ENCODE data around the gene ESPNL.
"Not testable (repeated sequence)": the region's sequence is repeated elsewhere in the genome, so short reads cannot be mapped to it uniquely, and the experiment has no call there.

Gene ESPNL

DNA sequence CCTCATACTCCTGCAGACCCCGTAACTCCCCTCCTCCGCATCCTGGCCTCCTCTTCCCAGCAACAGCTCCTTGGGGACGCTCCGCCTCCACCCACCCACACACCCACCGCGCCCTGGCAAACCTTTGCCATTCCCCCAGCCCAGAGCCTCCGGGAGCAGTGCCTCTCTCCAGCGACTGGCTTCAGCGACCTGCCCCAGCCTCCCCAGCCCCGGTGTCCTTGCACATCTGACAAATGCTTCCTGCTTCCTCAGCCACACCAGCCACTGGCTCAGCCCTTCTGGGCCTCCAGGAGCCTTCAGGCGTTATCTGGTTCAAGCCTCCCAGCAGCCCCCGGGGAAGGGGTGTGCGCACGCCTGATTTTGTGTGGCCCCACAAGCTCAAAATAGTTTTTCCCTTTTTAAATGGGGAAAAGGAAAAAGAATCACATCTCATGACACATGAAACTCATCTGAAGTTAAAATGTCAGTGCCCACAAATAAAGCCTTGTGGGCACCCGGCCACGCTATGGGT, 14.2 kb downstream of the ESPNL start:
- no peak for DNase-seq (ENCODE audit: low read depth in 2 of 2)

GRCh38 chr2:238114851-238115660, 14.9 kb downstream of the ESPNL start:
- no peak for DNase-seq (ENCODE audit: low read depth in 2 of 2)

GRCh38 chr2:238115709-238116108, 15.6 kb downstream of the ESPNL start:
- not testable (repeated sequence) for DNase-seq (ENCODE audit: low read depth in 2 of 2)

GRCh38 chr2:238116298-238117198, 16.4 kb downstream of the ESPNL start:
- no peak for DNase-seq (ENCODE audit: low read depth in 2 of 2)

- DNase-seq (ENCODE audit: low read depth in 2 of 2), result no peak
These were observed 17.3 kb downstream of the ESPNL start for GRCh38 chr2:238117199-238118154.

DNA sequence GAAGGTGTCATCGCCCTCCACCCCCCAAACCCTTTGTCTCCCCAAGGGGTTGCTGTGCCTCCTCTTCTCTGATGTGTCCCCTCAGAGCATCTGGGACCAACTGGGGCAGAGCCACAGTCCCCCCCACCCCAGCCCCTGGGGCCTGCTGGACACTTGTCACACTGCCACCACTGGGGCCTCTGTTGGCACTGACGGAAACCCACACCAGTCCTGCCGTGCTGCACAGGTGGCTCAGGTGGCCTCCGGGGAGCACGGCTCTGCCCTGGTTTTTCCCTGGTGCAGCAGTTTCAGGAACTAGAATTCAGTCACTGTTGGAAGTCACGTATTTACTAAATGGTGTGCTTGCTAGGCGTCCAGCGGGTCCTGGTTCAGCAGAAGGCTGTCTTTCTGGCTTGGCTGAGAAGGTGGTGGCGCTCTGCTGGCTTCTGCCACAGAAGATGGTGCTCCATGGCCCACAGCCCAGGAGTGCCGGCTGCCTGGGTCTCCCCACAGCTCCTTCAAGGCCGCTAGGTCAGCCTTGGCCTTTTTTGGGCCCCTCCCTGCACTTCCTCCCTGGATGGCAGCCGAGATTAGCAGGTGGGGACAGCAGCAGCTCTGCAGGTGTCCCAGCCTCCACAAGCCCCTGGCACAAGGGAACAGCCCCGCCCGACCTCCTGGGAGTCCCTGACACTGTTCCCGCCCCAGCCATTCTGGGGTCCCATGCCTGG, 19.8 kb downstream of the ESPNL start:
- DNase-seq (ENCODE audit: low read depth in 2 of 2), result no peak

DNA sequence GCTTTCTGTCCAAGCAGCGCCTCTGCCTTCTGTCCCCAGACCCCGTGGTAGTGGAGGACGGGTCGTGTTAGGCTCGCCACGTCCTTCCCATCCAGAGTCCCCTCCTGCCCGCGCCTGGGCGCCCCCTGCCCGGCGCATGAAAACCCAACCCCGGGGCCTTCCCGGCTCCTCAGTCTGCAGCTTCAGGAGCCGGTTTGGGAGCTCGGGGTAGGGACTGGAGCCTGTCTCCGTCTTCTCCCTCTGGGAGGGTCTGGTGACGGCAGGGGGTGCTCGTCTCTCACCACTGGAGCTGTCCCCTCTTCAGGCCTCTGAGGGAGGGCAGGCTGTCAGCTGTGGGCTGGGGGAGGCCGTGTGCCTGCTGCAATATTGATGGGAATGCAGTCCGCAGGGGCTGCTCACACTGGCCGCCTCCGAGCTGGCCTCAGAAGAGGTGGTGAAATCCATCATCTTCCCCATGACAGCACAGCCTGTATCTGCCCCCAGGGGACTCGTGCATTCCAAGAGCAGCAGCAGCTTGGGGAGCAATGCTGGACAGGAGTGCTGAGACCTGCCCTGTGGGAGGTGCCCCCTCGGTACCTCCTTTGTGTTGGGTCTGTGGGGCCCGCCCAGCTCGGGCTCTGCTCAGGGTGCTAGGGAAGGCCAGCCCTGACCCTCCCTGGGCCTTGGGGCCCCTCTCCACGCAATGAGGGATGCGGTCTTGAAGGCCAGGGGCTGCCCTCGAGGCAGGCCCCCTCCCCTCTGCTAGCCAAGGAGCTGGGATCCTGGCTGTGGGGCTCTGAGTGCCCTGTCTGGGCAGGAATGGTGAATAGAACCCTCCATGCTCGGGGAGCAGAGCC, 20.5 kb downstream of the ESPNL start:
- no peak for DNase-seq (ENCODE audit: low read depth in 2 of 2)

- no peak for DNase-seq (ENCODE audit: low read depth in 2 of 2)
These were observed 21.6 kb downstream of the ESPNL start for GRCh38 chr2:238121511-238122286.

GRCh38 chr2:238122287-238123217, 22.4 kb downstream of the ESPNL start:
- no peak for DNase-seq (ENCODE audit: low read depth in 2 of 2)

DNA sequence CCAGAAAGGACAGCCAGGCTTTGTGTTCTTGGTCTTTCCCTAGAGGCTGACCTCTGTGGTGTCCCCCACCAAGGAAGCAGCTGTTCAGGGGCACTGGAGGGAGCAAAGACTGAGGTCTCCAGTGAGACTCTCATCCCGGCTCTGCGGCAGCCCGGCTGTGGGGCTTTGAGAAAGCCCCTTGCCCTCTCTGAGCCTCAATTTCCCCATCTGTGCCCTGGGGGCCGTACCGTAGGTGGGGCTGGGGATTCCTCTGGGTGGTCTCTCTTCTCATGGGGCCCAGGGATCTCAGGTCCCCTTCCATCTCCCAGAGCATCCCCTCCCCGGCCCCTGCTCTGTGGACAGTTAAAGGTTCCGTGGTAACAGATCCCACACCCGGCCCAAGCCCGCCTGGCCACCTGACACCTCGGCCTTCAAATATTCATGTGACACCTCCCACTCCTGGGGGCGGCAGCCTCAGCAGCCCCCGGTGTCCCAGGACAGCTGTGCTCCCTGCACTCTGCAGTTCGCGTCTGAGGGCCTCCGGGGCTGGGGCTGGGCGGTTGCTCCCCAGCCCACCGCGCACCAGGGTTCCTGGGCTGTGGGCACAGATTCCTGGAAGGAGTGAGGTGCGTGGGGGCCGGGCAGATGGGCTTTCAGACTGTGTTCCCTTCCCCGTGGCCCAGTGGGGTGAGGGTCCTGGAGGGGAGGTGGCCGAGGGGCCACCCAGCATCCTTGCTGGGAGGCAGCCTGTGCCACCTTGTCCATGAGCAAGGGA, 23.3 kb downstream of the ESPNL start:
- no peak for DNase-seq (ENCODE audit: low read depth in 2 of 2)

- no peak for DNase-seq (ENCODE audit: low read depth in 2 of 2)
These were observed 23.9 kb downstream of the ESPNL start for GRCh38 chr2:238123991-238124470.

GRCh38 chr2:238124488-238125126, 24.5 kb downstream of the ESPNL start:
- no peak for DNase-seq (ENCODE audit: low read depth in 2 of 2)

- DNase-seq (ENCODE audit: low read depth in 2 of 2), result no peak
These were observed 25.2 kb downstream of the ESPNL start for GRCh38 chr2:238125127-238125885.

GRCh38 chr2:238126338-238126737, 26.2 kb downstream of the ESPNL start:
- DNase-seq (ENCODE audit: low read depth in 2 of 2), result no peak

GRCh38 chr2:238126775-238127164, 26.6 kb downstream of the ESPNL start:
- no peak for DNase-seq (ENCODE audit: low read depth in 2 of 2)
